ENCODE results near the gene PLPPR3. TPM values are rescaled to one million over a fixed set of nuclear protein-coding genes. Genes with fewer than 3 reads are reported as not detected.

The PLPPR3 gene
- polyA plus RNA-seq, 1 donor from 2014 or later, result 239 TPM

GRCh38 chr19:829129-829758, 7.5 kb upstream of the PLPPR3 start:
- H2AFZ ChIP-seq (ENCODE audit: low read depth, low read length), result no peak overlapping the region

GRCh38 chr19:827710-828321, 6.1 kb upstream of the PLPPR3 start, which contains the start of gene AZU1:
TSS of gene AZU1 (plus strand) at chr19:827837. CDS start at chr19:827847, 10 bp downstream.
- Histone ChIP-seq H3K4me2 (ENCODE audit: low read length) (no peak within 1 kb of the TSS), H3K27me3 (ENCODE audit: insufficient read depth, low read depth, low read length) (no peaks in the 10 kb centered on the region), H3K9me3 (ENCODE audit: low read length) (no peaks in the 10 kb centered on the region), H2AFZ (ENCODE audit: low read depth, low read length) (no peak within 1 kb of the TSS), H3K4me3 (ENCODE audit: low read length) (no peak within 1 kb of the TSS), H3K27ac (ENCODE audit: low read length) (no peak within 1 kb of the TSS), H3K9me2 (ENCODE audit: insufficient read depth, low read length) (no peaks in the 10 kb centered on the region), H3K9ac (ENCODE audit: low read length) (no peak within 1 kb of the TSS), H3K36me3 (ENCODE audit: insufficient read depth, low read length) (no peaks in the 10 kb centered on the region), H4K20me1 (ENCODE audit: insufficient read depth) (no peaks in the 10 kb centered on the region), H3F3A (ENCODE audit: insufficient read depth, low read length, poor library complexity, severe bottlenecking) (no peaks in the 10 kb centered on the region), H3K79me2 (replicated peaks; ENCODE audit: insufficient read depth, low read length) (peaks cover 1% of the 10 kb centered on the region)
- TF ChIP-seq SMC3 (conservative IDR thresholded peaks at IDR 0.05; ENCODE audit: poor library complexity) (no peak), REST (IDR thresholded peaks at IDR 0.05; ENCODE audit: borderline replicate concordance) (no peak), MXI1 (conservative IDR thresholded peaks at IDR 0.05; ENCODE audit: poor library complexity, severe bottlenecking) (no peak), TAF1 (IDR thresholded peaks at IDR 0.05; ENCODE audit: low read depth) (no peak), RAD21 (conservative IDR thresholded peaks at IDR 0.05) (no peak), POLR2AphosphoS5 (IDR thresholded peaks at IDR 0.05) (no peak)

More at GRCh38 chr19:829129-829758, 7.5 kb upstream of the PLPPR3 start:
- H3K9me3 ChIP-seq (ENCODE audit: low read length), result no peaks in the 10 kb centered on the region
- TF ChIP-seq CTCF (IDR thresholded peaks at IDR 0.05; ENCODE audit: poor library complexity, severe bottlenecking), result no peak
- TF ChIP-seq RAD21 (conservative IDR thresholded peaks at IDR 0.05), result no peak
- no peak for TF ChIP-seq MXI1 (conservative IDR thresholded peaks at IDR 0.05; ENCODE audit: poor library complexity, severe bottlenecking)
- no peak for TF ChIP-seq SMC3 (conservative IDR thresholded peaks at IDR 0.05; ENCODE audit: poor library complexity)
- no peak for TF ChIP-seq REST (IDR thresholded peaks at IDR 0.05; ENCODE audit: borderline replicate concordance)
- TF ChIP-seq EZH2 (IDR thresholded peaks at IDR 0.05; ENCODE audit: borderline replicate concordance, insufficient read depth, low read length, poor library complexity, severe bottlenecking), result no peak
- H3K9ac ChIP-seq (ENCODE audit: low read length), result no peak overlapping the region
- H3K4me2 ChIP-seq (ENCODE audit: low read length), result no peak overlapping the region
- H3K36me3 ChIP-seq (ENCODE audit: insufficient read depth, low read length), result no peaks in the 10 kb centered on the region
- no peak overlapping the region for H3K27ac ChIP-seq (ENCODE audit: low read length)
- H4K20me1 ChIP-seq (ENCODE audit: insufficient read depth), result no peaks in the 10 kb centered on the region
- no peaks in the 10 kb centered on the region for H3K9me2 ChIP-seq (ENCODE audit: insufficient read depth, low read length)
- no peaks in the 10 kb centered on the region for H3K79me2 ChIP-seq (replicated peaks; ENCODE audit: insufficient read depth, low read length)
- no peaks in the 10 kb centered on the region for H3K27me3 ChIP-seq (ENCODE audit: insufficient read depth, low read depth, low read length)
- H3F3A ChIP-seq (ENCODE audit: insufficient read depth, low read length, poor library complexity, severe bottlenecking), result no peaks in the 10 kb centered on the region
- no peak overlapping the region for H3K4me3 ChIP-seq (ENCODE audit: low read length)
